CD4-positive, alpha-beta memory T cell (primary cell): ENCODE results near the gene LZTS2. TPM values are rescaled to one million over a fixed set of nuclear protein-coding genes. Genes with fewer than 3 reads are reported as not detected.
"Not testable (repeated sequence)": the region's sequence is repeated elsewhere in the genome, so short reads cannot be mapped to it uniquely, and the experiment has no call there.

Experiments used
- CTCF ChIA-PET: fragments of 350-600 bp; sonication (Branson Sonifier 250); formaldehyde crosslinking; loops from one replicate; lab custom pipeline; 2021; ENCODE audit warnings: inconsistent platforms; ENCODE audit not compliant: partially characterized antibody; lab: Charles Lee
- POLR2A ChIA-PET: fragments of 350-600 bp; sonication (Branson Sonifier 250); formaldehyde crosslinking; loops from one replicate; lab custom pipeline; 2021; ENCODE audit not compliant: partially characterized antibody; lab: Charles Lee
- DNase-seq, 5 donors: peaks; one replicate each; pipeline versions ENCODE4 v3.0.0 to v3.0.0-alpha.2; 2020 to 2022; ENCODE audit warnings: mixed read lengths in 1 of 5
- H3K27ac ChIP-seq: one replicate; pipeline ENCODE4 v1.7.0; 2013; ENCODE audit warnings: low read depth, low read length
- H3K27me3 ChIP-seq: 2 replicates; pipeline ENCODE4 v1.7.0; 2013; ENCODE audit warnings: mild to moderate bottlenecking, low read length, moderate library complexity; ENCODE audit not compliant: insufficient read depth
- H3K36me3 ChIP-seq: 2 replicates; pipeline ENCODE4 v1.7.0; 2013; ENCODE audit warnings: mild to moderate bottlenecking, low read length, moderate library complexity; ENCODE audit not compliant: insufficient read depth
- H3K4me1 ChIP-seq: 2 replicates; pipeline ENCODE4 v1.7.0; 2013; ENCODE audit warnings: mild to moderate bottlenecking, low read length, moderate library complexity; ENCODE audit not compliant: insufficient read depth
- H3K4me3 ChIP-seq, 2 donors: one replicate each; pipeline ENCODE4 v1.7.0; 2013; ENCODE audit warnings: low read length in 2 of 2, mild to moderate bottlenecking in 1 of 2
- H3K9me3 ChIP-seq, 2 donors: one replicate each; pipeline ENCODE4 v1.7.0; 2013; ENCODE audit warnings: low read length in 2 of 2, control low read depth in 1 of 2; ENCODE audit not compliant: control insufficient read depth in 1 of 2
- H3K27ac Mint-ChIP-seq, 7 donors: one replicate each; pipeline ENCODE4 v1.8.0; 2020 to 2021; ENCODE audit warnings: mixed read lengths in 7 of 7, mild to moderate bottlenecking in 6 of 7, inconsistent platforms in 3 of 7, moderate library complexity in 3 of 7
- H3K27me3 Mint-ChIP-seq, 2 donors: one replicate each; pipeline ENCODE4 v1.8.0; 2020 to 2021; ENCODE audit warnings: mixed read lengths in 2 of 2
- H3K36me3 Mint-ChIP-seq, 2 donors: one replicate each; pipeline ENCODE4 v1.8.0; 2020 to 2021; ENCODE audit warnings: mixed read lengths in 2 of 2, inconsistent platforms in 1 of 2, mild to moderate bottlenecking in 1 of 2
- H3K4me1 Mint-ChIP-seq, 4 donors: one replicate each; pipeline ENCODE4 v1.8.0; 2020 to 2021; ENCODE audit warnings: mixed read lengths in 4 of 4, mild to moderate bottlenecking in 1 of 4
- H3K4me3 Mint-ChIP-seq, 8 donors: one replicate each; pipeline ENCODE4 v1.8.0; 2020 to 2021; ENCODE audit warnings: mixed read lengths in 8 of 8, mild to moderate bottlenecking in 7 of 8, moderate library complexity in 6 of 8, inconsistent platforms in 3 of 8
- H3K9me3 Mint-ChIP-seq, 8 donors: one replicate each; pipeline ENCODE4 v1.8.0; 2020 to 2021; ENCODE audit warnings: mixed read lengths in 8 of 8, mild to moderate bottlenecking in 5 of 8, inconsistent platforms in 3 of 8, moderate library complexity in 1 of 8
- intact Hi-C: fragments of 100-400 bp; cut with micrococcal nuclease; formaldehyde crosslinking; loops from one replicate; pipeline ENCODE4 v1.15.1; 2023
- polyA plus RNA-seq, 2 donors: library from polyadenylated mRNA; unstranded; fragments of 300-500 nt; fragmentation: Illumina TruSeq; gene quantifications; one replicate each; pipeline ENCODE4 v1.2.3, GENCODE V29; 2021
- total RNA-seq, 2 experiments: library from RNA; stranded (reverse); gene quantifications; one replicate each; pipeline ENCODE4 v1.2.3, GENCODE V29; 2021

The LZTS2 gene
- total and polyA plus RNA-seq, 4 experiments from 2014 or later = 8.4 to 33.9 (median 26.6) TPM

DNA sequence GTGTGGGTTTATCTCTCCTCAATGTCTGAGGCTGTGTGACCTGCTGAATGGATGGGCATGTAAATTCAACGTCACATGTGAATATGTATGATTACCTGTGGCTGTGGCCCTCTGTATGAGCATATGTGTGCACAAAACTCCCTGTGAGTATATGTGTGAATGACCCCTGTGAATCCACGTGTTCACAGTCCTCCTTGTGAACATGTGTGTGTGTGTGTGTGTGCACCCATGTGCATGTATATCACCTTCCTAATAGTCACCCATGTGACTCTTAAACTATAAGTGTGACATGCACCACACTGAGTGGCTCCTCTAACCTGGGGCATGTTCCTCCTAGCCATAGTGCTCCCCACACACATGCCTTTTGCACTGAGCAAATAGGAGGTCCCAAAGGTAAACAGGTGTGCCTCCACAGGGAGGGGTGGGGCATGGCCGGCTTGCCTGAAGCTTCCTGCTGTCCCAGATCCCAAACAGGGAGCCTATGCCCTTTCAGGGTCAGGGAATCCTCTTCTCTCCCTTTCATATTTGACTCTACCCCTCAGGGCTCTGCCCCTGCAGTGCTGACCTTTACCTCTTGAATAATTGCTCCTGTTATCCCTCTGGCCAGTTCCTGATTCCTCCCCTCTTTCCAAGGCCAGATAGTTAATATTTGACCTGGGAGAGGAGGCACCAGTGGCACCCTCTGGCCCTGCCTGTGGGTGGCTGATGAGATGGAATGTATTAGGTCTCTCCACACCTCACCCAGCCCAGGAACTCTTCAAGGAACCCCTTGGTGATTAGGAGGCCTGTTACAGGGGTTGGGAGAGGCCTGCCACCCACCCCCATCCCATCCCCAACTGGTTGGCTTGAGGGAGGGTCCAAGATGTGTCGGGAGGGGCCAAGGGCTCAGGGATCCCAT is 28.4 kb upstream of the LZTS2 start:
- peaks cover 18% of the 10 kb centered on the region for H3K4me1 ChIP-seq
- no peak overlapping the region for H3K27ac ChIP-seq
- intact Hi-C loops = loop anchor here (2.0 kb wide), 1 partner anchor 26 kb away; no protein-coding TSS in a partner anchor
- DNase-seq = no peak
- ChIA-PET CTCF (interaction anchor here (1.2 to 2.0 kb wide), 2 partner anchors 26 to 43 kb away, joined by 3 to 4 read pairs; no protein-coding TSS in a partner anchor), POLR2A (no interaction called here)
- Mint-ChIP-seq H3K4me3 (peak overlapping the region; percentile 25 to 79 (median 60)), H3K27me3 (no peaks in the 10 kb centered on the region), H3K4me1 (peaks cover 4 to 23% (median 15%) of the 10 kb centered on the region in 4 donors), H3K9me3 (no peaks in the 10 kb centered on the region), H3K36me3 (peaks cover 0 to 3% of the 10 kb centered on the region in 2 donors), H3K27ac (peak overlapping the region in 2 of 7 donors; percentile 64 to 90)
- H3K27me3 ChIP-seq = no peaks in the 10 kb centered on the region
- no peak overlapping the region for H3K4me3 ChIP-seq
- H3K9me3 ChIP-seq = no peaks in the 10 kb centered on the region
- no peaks in the 10 kb centered on the region for H3K36me3 ChIP-seq

DNA sequence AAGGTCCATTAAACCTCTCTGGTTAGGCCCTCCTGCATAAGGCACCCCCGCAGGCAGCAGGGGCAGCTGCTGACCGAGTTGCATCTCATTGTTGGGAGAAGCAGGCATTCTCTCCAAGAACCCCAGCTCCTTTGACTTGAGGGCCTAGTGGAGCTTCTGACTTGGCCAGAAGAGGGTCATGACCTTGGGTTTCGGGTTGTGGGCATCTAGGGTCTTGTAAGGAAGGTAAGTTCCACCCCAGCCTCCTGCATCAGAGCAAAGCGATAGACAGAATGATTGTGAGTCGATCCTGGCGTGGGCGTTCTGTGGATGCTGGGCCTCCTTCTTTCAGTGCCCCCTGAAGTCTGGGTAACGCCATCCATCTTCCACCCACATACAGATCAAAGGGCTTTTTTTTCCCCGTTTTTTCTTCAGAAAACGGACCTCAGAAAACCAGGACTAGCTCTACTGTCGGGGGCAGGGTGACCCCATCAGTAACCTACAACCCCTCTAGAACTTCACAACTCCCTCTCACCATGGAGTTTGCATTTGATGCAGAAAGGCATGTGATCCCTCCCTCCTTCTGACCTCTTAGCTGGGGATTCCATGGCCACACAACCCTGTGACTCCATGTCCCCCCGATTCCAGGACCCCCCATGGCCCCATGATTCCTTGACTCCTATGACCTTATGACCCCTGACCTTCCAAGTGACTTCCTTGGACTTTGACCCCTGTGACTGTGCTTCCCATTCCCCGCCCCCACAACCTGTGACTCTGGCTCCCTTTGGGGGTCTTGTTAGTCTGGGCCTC is 27.3 kb upstream of the LZTS2 start:
- Mint-ChIP-seq H3K4me1 (peaks cover 4 to 23% (median 15%) of the 10 kb centered on the region in 4 donors), H3K27ac (peak overlapping the region in 1 of 7 donors; percentile 19), H3K9me3 (no peaks in the 10 kb centered on the region), H3K36me3 (peaks cover 0 to 2% of the 10 kb centered on the region in 2 donors), H3K4me3 (no peak overlapping the region), H3K27me3 (no peaks in the 10 kb centered on the region)
- Histone ChIP-seq H3K36me3 (no peaks in the 10 kb centered on the region), H3K27ac (no peak overlapping the region), H3K9me3 (no peaks in the 10 kb centered on the region), H3K4me3 (no peak overlapping the region), H3K27me3 (no peaks in the 10 kb centered on the region), H3K4me1 (peaks cover 18% of the 10 kb centered on the region)
- intact Hi-C loops = no loop called here
- ChIA-PET CTCF (interaction anchor here (1.1 to 2.0 kb wide), 3 partner anchors 15 to 42 kb away, joined by 3 to 4 read pairs (median 3); no protein-coding TSS in a partner anchor), POLR2A (no interaction called here)
- no peak for DNase-seq

DNA sequence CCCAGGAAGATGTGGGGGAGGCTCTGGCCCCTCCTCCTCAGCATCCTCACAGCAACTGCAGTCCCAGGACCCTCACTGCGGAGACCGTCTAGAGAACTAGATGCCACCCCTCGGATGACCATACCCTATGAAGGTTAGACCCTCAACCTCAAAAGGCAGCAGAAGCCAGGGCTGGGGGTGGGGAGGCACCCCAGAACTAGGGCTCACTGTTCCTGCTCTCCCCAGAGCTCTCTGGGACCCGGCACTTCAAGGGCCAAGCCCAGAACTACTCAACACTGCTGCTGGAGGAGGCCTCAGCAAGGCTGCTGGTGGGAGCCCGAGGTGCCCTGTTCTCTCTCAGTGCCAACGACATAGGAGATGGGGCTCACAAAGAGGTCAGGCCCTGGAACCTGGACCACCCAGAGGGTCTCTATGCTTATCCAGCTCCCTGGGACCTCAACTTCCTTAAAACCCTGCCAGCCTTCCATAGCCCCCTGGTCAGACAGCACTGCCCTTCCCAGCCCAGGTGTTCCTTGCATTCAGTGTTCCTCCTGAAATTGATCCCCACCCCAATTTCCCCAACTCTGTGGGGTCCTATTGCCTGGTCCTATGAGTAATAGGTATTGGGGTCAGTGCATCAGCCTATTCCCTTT is 26.6 kb upstream of the LZTS2 start:
- no peak overlapping the region for H3K27ac ChIP-seq
- Mint-ChIP-seq H3K27ac (no peak overlapping the region), H3K4me1 (peaks cover 4 to 22% (median 15%) of the 10 kb centered on the region in 4 donors), H3K9me3 (no peaks in the 10 kb centered on the region), H3K36me3 (no peaks in the 10 kb centered on the region), H3K27me3 (no peaks in the 10 kb centered on the region), H3K4me3 (no peak overlapping the region)
- peaks cover 18% of the 10 kb centered on the region for H3K4me1 ChIP-seq
- CTCF ChIA-PET = interaction anchor here (1.1 to 2.0 kb wide), 3 partner anchors 15 to 46 kb away, joined by 3 to 5 read pairs (median 4); no protein-coding TSS in a partner anchor
- POLR2A ChIA-PET = no interaction called here
- intact Hi-C loops = no loop called here
- DNase-seq = no peak
- no peaks in the 10 kb centered on the region for H3K27me3 ChIP-seq
- no peaks in the 10 kb centered on the region for H3K36me3 ChIP-seq
- no peaks in the 10 kb centered on the region for H3K9me3 ChIP-seq
- H3K4me3 ChIP-seq = no peak overlapping the region

DNA sequence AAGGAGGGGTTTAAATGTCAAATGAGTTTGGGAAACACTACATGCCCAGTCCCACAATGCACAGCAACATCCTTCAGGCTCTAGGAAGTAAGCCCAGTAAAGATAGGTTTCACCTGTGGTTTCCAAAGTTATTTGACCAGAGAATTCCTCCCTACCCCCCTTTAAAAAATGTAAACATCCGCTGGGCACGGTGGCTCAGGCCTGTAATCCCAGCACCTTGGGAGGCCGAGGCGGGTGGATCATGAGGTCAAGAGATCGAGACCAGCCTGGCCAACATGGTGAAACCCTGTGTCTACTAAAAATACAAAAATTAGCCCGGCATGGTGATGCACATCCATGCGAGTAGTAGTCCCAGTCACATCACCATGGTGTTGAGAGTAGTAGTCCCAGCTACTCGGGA is 24.2 kb upstream of the LZTS2 start:
- H3K27me3 Mint-ChIP-seq, H3K4me1 ChIP-seq, H3K27ac ChIP-seq, H3K9me3 Mint-ChIP-seq, H3K4me3 ChIP-seq, H3K36me3 ChIP-seq, intact Hi-C loops, H3K4me1 Mint-ChIP-seq, H3K4me3 Mint-ChIP-seq, DNase-seq, H3K27ac Mint-ChIP-seq, H3K27me3 ChIP-seq, H3K9me3 ChIP-seq: not testable (repeated sequence)
- POLR2A ChIA-PET = interaction anchor here (1.1 kb wide), 1 partner anchor 12 kb away, joined by 3 read pairs; the partner anchor contains the start of gene MRPL43
- CTCF ChIA-PET = interaction anchor here (1.0 to 1.7 kb wide), 4 partner anchors 9 to 35 kb away, joined by 3 to 4 read pairs (median 4); partner anchors contain the start of gene LZTS2
- H3K36me3 Mint-ChIP-seq = peaks cover 0 to 11% of the 10 kb centered on the region in 2 donors

DNA sequence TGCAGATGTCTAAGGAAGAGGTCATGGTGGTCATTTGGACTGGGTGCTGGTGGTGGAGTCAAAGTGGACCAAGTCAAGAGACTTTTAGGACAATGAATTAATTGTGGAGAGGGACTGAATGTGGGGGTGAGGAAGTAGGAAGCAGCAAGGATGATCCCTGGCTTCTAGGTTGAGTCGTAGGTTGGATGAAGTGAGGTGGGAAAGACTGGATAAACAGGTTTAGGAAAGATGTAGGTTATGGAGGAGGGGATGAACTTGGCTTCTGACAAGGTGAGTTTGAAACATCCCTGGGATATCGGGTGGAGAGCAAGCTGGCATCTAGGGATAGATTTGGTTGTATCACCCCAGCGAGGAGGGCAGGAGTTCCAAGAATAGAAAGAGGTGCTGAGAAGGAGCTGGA is 22.7 kb upstream of the LZTS2 start:
- Mint-ChIP-seq H3K27me3 (no peaks in the 10 kb centered on the region), H3K36me3 (peaks cover 3 to 23% of the 10 kb centered on the region in 2 donors), H3K9me3 (no peaks in the 10 kb centered on the region), H3K4me3 (no peak overlapping the region), H3K4me1 (peaks cover 0 to 3% (median under 1%) of the 10 kb centered on the region in 4 donors), H3K27ac (peak overlapping the region in 4 of 7 donors; percentile 14 to 54 (median 46))
- H3K27ac ChIP-seq = no peak overlapping the region
- H3K27me3 ChIP-seq = no peaks in the 10 kb centered on the region
- H3K9me3 ChIP-seq = no peaks in the 10 kb centered on the region
- peaks cover 7% of the 10 kb centered on the region for H3K36me3 ChIP-seq
- ChIA-PET POLR2A (no interaction called here), CTCF (interaction anchor here (0.6 to 0.9 kb wide), 2 partner anchors 11 to 1380 kb away, joined by 3 read pairs; no protein-coding TSS in a partner anchor)
- DNase-seq = no peak
- H3K4me1 ChIP-seq = no peaks in the 10 kb centered on the region
- intact Hi-C loops = no loop called here
- no peak overlapping the region for H3K4me3 ChIP-seq

DNA sequence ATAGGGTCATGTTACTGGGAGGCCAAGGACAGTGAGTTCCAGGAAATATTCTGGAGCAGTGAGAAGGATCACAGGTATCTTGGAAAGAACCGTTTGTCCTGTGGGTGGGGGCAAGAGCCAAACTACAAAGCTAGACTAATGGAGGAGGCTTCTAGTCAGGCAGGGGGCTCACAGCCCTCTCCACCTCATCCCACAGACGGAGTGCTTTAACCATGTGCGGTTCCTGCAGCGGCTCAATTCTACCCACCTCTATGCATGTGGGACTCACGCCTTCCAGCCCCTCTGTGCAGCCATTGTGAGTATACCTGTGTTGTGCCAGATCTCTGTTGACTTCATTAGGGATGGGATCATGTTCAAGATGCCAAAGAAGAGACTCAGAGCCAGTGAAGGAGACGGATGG is 22.2 kb upstream of the LZTS2 start:
- intact Hi-C loops = no loop called here

More for the DNA sequence above, 22.2 kb upstream of the LZTS2 start:
- Histone ChIP-seq H3K27me3 (no peaks in the 10 kb centered on the region), H3K36me3 (peaks cover 7% of the 10 kb centered on the region), H3K4me1 (no peaks in the 10 kb centered on the region), H3K4me3 (no peak overlapping the region), H3K27ac (no peak overlapping the region), H3K9me3 (no peaks in the 10 kb centered on the region)
- ChIA-PET CTCF (no interaction called here), POLR2A (no interaction called here)
- H3K4me3 Mint-ChIP-seq = no peak overlapping the region
- peaks cover 9 to 28% of the 10 kb centered on the region in 2 donors for H3K36me3 Mint-ChIP-seq
- no peaks in the 10 kb centered on the region for H3K27me3 Mint-ChIP-seq
- H3K9me3 Mint-ChIP-seq = no peaks in the 10 kb centered on the region
- peaks cover 0 to 3% (median under 1%) of the 10 kb centered on the region in 4 donors for H3K4me1 Mint-ChIP-seq
- peak overlapping the region in 2 of 7 donors; percentile 34 to 41 for H3K27ac Mint-ChIP-seq
- no peak for DNase-seq
